ENCODE data around the gene DDOST.
A peak's percentile ranks its signal among the peaks of the same experiment; 100 is the strongest.

DDOST gene

GRCh38 chr1:20705203-20705755, 44.1 kb upstream of the DDOST start:
- no peak for DNase-seq (ENCODE audit: low read depth)
- TF ChIP-seq CTCF (IDR thresholded peaks at IDR 0.05; ENCODE audit: insufficient read depth, low read depth, low read length, missing control alignments): no peak
- H3K4me3 ChIP-seq (ENCODE audit: low read depth, low read length): no peak overlapping the region

GRCh38 chr1:20704390-20705202, 43.4 kb upstream of the DDOST start:
- DNase-seq (ENCODE audit: low read depth): no peak
- no peak for TF ChIP-seq CTCF (IDR thresholded peaks at IDR 0.05; ENCODE audit: insufficient read depth, low read depth, low read length, missing control alignments)

GRCh38 chr1:20703124-20703756, 42.1 kb upstream of the DDOST start:
- no peak for DNase-seq (ENCODE audit: low read depth)
- TF ChIP-seq CTCF (IDR thresholded peaks at IDR 0.05; ENCODE audit: insufficient read depth, low read depth, low read length, missing control alignments): no peak
- H3K4me3 ChIP-seq (ENCODE audit: low read depth, low read length): no peak overlapping the region

More at GRCh38 chr1:20704390-20705202, 43.4 kb upstream of the DDOST start:
- H3K4me3 ChIP-seq (ENCODE audit: low read depth, low read length): no peak overlapping the region

- no peak for DNase-seq (ENCODE audit: low read depth)
These were observed 41.2 kb upstream of the DDOST start for GRCh38 chr1:20702416-20702815.

GRCh38 chr1:20701847-20702246, 40.7 kb upstream of the DDOST start:
- H3K4me3 ChIP-seq (ENCODE audit: low read depth, low read length): no peak overlapping the region
- no peak for TF ChIP-seq CTCF (IDR thresholded peaks at IDR 0.05; ENCODE audit: insufficient read depth, low read depth, low read length, missing control alignments)
- no peak for DNase-seq (ENCODE audit: low read depth)

More at GRCh38 chr1:20702416-20702815, 41.2 kb upstream of the DDOST start:
- no peak overlapping the region for H3K4me3 ChIP-seq (ENCODE audit: low read depth, low read length)
- peak; percentile 31 for TF ChIP-seq CTCF (IDR thresholded peaks at IDR 0.05; ENCODE audit: insufficient read depth, low read depth, low read length, missing control alignments)

GRCh38 chr1:20701446-20701845, 40.3 kb upstream of the DDOST start:
- no peak overlapping the region for H3K4me3 ChIP-seq (ENCODE audit: low read depth, low read length)
- TF ChIP-seq CTCF (IDR thresholded peaks at IDR 0.05; ENCODE audit: insufficient read depth, low read depth, low read length, missing control alignments): no peak
- DNase-seq (ENCODE audit: low read depth): no peak

All from GM12865 (cell line).